Hematopoietic multipotent progenitor cell treated with erythropoietin and hydrocortisone succinate and interleukin-3 and kit ligand, for 15 days (in vitro differentiated cells): Measurements from ENCODE around the gene AHSG.
"Not testable (repeated sequence)": the region's sequence is repeated elsewhere in the genome, so short reads cannot be mapped to it uniquely, and the experiment has no call there.

Experiments used
- DNase-seq: peaks from one replicate; pipeline ENCODE4 v3.0.0-alpha.2; 2015; ENCODE audit warnings: low spot score

AHSG gene, protein sequence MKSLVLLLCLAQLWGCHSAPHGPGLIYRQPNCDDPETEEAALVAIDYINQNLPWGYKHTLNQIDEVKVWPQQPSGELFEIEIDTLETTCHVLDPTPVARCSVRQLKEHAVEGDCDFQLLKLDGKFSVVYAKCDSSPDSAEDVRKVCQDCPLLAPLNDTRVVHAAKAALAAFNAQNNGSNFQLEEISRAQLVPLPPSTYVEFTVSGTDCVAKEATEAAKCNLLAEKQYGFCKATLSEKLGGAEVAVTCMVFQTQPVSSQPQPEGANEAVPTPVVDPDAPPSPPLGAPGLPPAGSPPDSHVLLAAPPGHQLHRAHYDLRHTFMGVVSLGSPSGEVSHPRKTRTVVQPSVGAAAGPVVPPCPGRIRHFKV

DNA sequence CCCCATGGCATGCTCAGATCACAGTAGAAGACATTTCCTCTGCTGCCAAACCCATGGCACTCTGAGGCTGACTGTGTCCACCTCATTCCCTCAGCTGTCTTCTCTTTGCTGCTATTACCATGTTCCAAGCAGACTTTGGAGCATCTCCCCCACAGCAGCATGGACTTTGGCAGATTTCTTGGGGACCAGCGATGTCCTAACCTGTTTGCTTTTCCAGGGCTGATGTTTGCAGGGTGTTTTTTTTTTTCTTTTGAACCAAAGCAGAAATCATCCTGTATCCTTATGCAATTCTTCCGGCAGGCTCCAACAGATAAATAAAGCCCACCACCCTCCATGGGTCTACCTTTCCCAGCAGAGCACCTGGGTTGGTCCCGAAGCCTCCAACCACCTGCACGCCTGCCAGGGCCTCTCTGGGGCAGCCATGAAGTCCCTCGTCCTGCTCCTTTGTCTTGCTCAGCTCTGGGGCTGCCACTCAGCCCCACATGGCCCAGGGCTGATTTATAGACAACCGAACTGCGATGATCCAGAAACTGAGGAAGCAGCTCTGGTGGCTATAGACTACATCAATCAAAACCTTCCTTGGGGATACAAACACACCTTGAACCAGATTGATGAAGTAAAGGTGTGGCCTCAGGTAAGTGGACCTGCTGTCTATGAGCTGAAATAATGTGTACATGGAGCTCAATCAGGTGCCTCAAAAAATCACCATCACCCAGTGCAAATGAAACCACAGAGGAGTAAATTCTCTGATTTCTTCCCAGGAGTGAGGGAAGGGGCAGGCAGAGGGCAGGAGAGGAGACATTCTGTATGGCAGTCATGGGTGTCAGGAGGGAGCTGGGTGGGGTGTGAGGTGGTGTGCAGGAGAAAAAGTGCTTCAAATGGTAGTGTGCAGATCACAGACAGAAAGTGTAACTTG is at the start of gene AHSG:
Gene AHSG, plus strand, starts transcription at position 340 of the 916 bp plus-strand sequence. Its CDS starts 82 bp downstream, at position 422.
- DNase-seq = no peak

- DNase-seq = no peak
Measured at GRCh38 chr3:186564586-186564985, 48.3 kb upstream of the AHSG start.

DNA sequence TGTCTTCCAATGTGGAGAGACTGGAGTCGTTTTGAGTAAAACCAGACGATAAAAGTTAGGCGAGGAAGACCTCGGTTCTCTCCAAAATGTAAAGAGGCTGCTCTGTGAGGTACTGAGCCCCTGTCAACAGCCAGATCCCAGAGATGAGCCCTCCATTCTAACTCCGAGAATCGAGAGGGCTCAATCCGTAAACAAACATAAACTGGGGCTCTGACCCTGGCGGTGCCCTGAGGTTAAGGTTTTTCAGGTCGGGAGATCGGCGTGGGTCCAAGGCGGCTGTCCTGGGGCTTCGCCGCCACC is 46.1 kb upstream of the AHSG start:
- no peak for DNase-seq

DNA sequence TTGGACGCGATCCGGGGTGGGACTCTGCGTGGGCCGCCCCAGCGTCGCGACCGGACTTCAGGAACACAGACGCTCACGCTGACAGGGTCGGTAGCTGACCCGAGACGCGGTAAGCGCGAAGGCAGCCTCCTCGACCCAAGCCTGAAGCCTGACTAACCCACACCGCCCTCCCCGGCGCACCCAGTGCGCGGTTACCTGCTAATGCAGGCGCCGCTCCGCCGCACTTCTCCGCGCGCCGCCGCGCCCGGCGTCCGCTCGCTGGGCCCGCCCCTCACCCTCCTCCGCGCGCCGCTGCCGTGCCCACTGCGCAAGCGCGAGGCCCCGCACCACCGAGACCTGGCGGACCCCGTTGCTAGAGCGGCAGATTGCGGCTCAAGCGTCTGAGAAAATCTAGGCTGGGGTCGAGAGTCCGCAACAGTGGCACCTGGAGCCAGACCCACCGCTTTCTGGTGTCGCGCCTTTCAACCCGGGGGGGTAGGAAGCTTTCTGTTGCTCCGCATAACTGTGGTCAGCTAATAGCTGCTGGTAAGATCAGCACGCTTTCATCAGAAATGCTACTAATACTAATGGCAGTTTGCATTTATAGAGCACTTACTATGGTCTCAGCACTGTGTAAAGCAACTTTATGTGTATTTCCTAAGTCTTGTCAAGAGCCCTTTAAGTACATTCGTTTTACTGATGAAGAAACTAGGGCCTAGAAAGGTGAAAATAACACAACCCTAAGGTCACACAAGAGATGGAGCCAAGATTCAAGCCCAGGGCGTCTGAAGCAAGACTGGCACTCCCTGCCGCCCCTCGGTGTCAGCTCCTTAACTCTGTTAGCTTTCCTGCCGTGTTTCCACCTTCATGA is 45.6 kb upstream of the AHSG start, which contains the start of gene TBCCD1:
Gene TBCCD1, minus strand, starts transcription at position 268 of the 850 bp plus-strand sequence. CDS start 3,010 bp downstream, outside the sequence.
- DNase-seq = peak; percentile 89

GRCh38 chr3:186569361-186569760 is 43.5 kb upstream of the AHSG start:
- DNase-seq = peak; percentile 27

GRCh38 chr3:186569779-186570095 is 43.1 kb upstream of the AHSG start:
- DNase-seq = no peak

GRCh38 chr3:186570096-186570940 is 42.5 kb upstream of the AHSG start, which contains the start of gene DNAJB11:
TSS of gene DNAJB11 (plus strand) at chr3:186570720. CDS start at chr3:186570898, 178 bp downstream.
- peak; percentile 99 for DNase-seq

GRCh38 chr3:186570941-186571643 is 41.8 kb upstream of the AHSG start:
- DNase-seq = no peak

GRCh38 chr3:186571644-186572013 is 41.2 kb upstream of the AHSG start:
- no peak for DNase-seq

DNA sequence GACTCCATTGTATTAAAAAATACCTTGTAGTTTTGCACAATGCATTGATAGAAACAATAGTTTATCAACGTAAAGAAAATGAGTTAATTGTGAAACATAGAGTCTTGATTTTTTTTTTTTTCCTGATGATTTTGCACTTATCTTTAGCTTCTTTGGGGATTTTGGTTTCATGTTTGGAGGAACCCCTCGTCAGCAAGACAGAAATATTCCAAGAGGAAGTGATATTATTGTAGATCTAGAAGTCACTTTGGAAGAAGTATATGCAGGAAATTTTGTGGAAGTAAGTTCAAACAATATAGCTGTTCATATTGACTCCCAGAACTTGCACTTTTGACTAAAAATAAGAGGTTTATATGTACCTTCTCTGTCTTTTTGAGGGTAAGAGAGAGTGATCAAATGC is 35.3 kb upstream of the AHSG start:
- DNase-seq = no peak

DNA sequence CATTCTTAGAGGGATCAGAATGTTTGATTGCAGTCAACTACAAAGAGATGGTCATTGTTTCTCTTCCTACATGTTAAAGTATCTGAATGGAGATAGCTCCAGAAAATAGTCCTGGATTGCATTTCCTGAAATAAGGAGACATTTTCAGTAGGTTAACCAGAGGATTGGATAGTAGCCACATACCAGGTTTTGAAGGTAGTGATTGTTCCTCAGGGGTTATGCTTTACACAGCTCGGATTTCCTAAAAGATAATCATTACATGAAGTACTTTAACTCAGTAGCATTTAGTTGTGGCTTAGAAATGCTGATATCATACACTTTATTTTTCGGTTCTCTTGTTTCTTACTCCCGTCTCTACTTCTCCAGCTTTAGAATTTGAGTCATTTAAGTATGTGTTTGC is 32.1 kb upstream of the AHSG start:
- no peak for DNase-seq

GRCh38 chr3:186582541-186582940 is 30.3 kb upstream of the AHSG start:
- no peak for DNase-seq

DNA sequence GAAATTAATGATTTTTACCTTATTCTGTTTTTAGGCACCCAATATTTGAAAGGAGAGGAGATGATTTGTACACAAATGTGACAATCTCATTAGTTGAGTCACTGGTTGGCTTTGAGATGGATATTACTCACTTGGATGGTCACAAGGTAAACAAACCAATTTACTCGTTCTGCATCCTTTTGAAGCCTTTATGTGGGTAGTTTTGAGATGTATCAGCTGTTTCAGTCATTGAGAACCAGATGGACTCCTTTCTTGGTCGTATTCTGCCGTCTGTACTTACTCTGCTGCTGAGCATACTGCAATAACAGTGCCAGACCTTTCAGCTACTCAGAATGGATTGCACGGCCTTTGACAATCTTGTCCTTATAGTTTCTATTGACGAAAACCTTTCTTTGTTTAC is 29.0 kb upstream of the AHSG start:
- DNase-seq = no peak

GRCh38 chr3:186586245-186586644 is 26.6 kb upstream of the AHSG start:
- not testable (repeated sequence) for DNase-seq

DNA sequence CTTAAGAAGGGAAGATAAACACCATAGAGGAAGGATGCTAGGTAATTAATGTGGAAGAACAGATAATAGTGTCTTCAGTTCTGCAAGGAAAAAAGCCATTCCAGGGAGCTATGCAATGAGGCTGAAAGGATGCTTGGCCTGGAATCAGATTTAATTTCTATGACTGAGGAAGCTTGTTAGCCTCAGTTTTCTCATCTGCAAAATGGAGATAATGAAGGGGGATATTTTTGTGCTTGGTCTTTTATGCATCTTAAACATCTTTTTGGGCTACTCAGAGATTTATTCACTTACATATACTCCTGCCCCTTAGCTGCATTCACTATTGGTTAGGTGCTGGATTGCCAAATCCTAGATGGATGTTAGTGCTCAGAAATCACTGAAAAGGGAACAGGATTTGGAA is 25.7 kb upstream of the AHSG start:
- DNase-seq = no peak

GRCh38 chr3:186588632-186589031 is 24.2 kb upstream of the AHSG start:
- DNase-seq = no peak

DNA sequence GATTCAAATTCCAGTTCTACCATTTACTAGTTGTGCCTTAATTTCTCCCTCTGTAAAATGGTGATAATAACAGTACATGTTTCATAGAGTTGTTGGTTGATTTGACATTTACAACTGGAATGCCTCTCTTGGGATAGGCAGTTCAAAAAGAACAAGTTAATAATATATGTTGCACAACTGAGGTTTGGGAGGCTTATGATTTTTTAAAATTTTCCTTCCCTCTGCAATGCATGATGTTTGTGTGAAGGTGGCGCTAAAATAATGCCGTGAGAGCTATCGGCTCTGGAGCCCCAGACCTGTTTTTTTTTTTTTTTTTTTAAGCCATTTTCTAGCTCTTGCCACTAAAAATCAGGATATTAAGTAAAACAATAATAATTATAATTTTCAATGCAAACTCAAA is 23.7 kb upstream of the AHSG start:
- no peak for DNase-seq

- no peak for DNase-seq
Measured at GRCh38 chr3:186589856-186590579, 22.8 kb upstream of the AHSG start.

DNA sequence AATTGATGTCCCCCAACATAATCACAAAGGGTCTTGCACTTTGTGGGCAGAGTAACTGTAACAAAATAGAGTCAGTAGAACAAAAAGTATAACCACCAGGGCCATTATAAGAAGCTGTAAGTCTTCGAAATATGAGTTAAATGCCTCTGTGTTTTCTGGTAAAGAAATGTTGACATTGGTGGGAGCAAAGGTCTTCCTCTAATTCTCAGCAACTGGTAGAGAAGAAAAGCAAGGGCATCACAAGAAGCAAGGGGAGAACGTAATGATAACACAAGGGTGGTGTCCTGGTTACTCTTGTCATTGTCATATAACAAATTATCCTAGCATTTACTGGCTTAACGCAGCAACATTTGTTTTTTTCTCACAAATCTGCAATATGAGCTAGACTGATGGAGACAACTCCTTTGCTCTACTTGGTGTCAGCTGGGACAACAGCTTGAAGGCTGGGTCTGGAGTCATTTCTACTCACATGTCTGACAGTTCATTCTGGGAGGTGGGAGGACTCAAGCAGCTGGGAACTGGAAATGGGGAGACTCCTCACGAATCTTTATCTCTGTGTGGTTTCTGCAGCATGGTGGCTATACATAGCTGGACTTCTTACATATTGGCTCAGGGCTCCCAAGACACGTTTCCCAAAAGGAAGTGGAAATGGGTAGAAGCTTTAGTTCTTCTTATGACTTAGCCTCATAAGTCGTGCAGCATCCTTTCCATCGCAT is 22.1 kb upstream of the AHSG start:
- no peak for DNase-seq
